K562 (cell line): ENCODE measurements around the gene MRGPRE.

Experiments
- CTCF ChIP-seq, 3 experiments: IDR thresholded peaks in 2 of 3; conservative IDR thresholded peaks in 1 of 3; 2 replicates each; pipeline ENCODE4 v1.5.1; 2011 to 2012; ENCODE audit warnings: low read length in 3 of 3, mild to moderate bottlenecking in 3 of 3, control low read depth in 2 of 3, improper control_type of control experiment in 1 of 3, inconsistent platforms in 1 of 3, low read depth in 1 of 3, mixed read lengths in 1 of 3, moderate library complexity in 1 of 3; ENCODE audit not compliant: insufficient read depth in 2 of 3
- USF1 ChIP-seq: sonication (generic); formaldehyde crosslinking; IDR thresholded peaks from 2 replicates; pipeline ENCODE4 v1.9.0; 2022; ENCODE audit warnings: mild to moderate bottlenecking, missing genetic modification reagents
- TF ChIP-seq, protein P1 (sequence below), 2 experiments: fragments of 450-650 bp; formaldehyde crosslinking in 1 of 2; IDR thresholded peaks; 2 replicates each; pipeline versions ENCODE4 v1.4.0 to v1.6.1; 2014 to 2020; ENCODE audit warnings: mild to moderate bottlenecking in 2 of 2, borderline replicate concordance in 1 of 2, low read depth in 1 of 2
- TF ChIP-seq, protein P2 (sequence below): fragments of 250-450 bp; sonication (Bioruptor Pico); IDR thresholded peaks from 2 replicates; pipeline ENCODE4 v1.5.0; 2020; ENCODE audit warnings: mild to moderate bottlenecking, borderline replicate concordance
- TF ChIP-seq, protein P3 (sequence below): sonication (generic); formaldehyde crosslinking; IDR thresholded peaks from 2 replicates; pipeline ENCODE4 v1.8.1; 2023; ENCODE audit warnings: mild to moderate bottlenecking, missing genetic modification reagents

DNA sequence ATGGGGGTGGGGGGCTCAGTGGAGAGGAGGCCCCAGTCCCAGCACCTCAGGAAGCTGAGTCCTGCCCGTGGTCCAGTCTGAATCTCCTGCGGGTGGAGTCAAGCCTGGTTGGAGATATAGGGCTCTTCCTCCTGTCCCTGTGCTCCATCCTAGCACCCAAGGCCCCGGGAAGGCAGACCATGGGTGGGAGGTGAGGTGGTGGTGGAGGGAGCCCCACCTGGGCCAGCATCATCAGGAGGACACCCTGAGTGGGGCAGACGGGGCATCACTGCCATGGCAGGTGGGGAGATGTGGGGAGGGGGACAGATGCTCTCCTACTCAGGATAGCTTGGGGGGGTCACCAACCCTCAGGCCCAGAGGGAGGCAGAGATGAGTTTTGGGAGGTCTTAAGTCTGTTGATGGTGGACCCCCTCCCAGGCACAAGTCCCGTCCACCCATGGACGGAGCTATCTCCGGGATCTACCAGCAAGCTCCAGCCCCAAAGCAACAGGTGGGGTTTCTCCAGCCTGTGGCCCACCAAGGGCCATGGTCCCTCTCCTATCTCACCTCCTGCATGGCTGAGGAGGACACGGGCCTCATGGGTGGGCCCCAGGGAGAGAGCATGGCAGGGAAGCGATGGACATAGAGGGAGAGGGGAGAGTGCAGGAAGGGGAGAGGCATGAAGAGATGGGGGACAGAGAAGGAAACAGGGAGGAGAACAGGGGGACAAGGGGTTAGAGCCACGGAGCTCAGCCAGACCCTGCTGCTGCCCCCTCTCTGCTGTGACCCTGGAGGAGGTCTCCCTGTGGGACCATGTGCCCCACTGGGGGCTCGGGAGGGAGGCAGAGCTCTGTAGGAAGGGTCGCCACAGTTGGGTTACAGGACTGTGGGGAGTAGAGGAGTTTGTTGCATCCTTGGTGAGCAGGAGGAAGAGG lies 1.3 kb downstream of the MRGPRE start:
- TF ChIP-seq CTCF (IDR thresholded peaks at IDR 0.05 in 2 of 3, conservative IDR thresholded peaks at IDR 0.05 in 1 of 3; ENCODE audit: insufficient read depth in 2 of 3, low read depth in 1 of 3, low read length in 3 of 3) (no peak), USF1 (no peak)
- TF ChIP-seq, protein P1, sequence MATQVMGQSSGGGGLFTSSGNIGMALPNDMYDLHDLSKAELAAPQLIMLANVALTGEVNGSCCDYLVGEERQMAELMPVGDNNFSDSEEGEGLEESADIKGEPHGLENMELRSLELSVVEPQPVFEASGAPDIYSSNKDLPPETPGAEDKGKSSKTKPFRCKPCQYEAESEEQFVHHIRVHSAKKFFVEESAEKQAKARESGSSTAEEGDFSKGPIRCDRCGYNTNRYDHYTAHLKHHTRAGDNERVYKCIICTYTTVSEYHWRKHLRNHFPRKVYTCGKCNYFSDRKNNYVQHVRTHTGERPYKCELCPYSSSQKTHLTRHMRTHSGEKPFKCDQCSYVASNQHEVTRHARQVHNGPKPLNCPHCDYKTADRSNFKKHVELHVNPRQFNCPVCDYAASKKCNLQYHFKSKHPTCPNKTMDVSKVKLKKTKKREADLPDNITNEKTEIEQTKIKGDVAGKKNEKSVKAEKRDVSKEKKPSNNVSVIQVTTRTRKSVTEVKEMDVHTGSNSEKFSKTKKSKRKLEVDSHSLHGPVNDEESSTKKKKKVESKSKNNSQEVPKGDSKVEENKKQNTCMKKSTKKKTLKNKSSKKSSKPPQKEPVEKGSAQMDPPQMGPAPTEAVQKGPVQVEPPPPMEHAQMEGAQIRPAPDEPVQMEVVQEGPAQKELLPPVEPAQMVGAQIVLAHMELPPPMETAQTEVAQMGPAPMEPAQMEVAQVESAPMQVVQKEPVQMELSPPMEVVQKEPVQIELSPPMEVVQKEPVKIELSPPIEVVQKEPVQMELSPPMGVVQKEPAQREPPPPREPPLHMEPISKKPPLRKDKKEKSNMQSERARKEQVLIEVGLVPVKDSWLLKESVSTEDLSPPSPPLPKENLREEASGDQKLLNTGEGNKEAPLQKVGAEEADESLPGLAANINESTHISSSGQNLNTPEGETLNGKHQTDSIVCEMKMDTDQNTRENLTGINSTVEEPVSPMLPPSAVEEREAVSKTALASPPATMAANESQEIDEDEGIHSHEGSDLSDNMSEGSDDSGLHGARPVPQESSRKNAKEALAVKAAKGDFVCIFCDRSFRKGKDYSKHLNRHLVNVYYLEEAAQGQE (IDR thresholded peaks at IDR 0.05; ENCODE audit: borderline replicate concordance), result no peak
- TF ChIP-seq, protein P1 (CRISPR knock-in tag; IDR thresholded peaks at IDR 0.05; ENCODE audit: low read depth), result no peak
- TF ChIP-seq, protein P2, sequence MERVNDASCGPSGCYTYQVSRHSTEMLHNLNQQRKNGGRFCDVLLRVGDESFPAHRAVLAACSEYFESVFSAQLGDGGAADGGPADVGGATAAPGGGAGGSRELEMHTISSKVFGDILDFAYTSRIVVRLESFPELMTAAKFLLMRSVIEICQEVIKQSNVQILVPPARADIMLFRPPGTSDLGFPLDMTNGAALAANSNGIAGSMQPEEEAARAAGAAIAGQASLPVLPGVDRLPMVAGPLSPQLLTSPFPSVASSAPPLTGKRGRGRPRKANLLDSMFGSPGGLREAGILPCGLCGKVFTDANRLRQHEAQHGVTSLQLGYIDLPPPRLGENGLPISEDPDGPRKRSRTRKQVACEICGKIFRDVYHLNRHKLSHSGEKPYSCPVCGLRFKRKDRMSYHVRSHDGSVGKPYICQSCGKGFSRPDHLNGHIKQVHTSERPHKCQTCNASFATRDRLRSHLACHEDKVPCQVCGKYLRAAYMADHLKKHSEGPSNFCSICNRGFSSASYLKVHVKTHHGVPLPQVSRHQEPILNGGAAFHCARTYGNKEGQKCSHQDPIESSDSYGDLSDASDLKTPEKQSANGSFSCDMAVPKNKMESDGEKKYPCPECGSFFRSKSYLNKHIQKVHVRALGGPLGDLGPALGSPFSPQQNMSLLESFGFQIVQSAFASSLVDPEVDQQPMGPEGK (CRISPR knock-in tag), result no peak
- TF ChIP-seq, protein P3, sequence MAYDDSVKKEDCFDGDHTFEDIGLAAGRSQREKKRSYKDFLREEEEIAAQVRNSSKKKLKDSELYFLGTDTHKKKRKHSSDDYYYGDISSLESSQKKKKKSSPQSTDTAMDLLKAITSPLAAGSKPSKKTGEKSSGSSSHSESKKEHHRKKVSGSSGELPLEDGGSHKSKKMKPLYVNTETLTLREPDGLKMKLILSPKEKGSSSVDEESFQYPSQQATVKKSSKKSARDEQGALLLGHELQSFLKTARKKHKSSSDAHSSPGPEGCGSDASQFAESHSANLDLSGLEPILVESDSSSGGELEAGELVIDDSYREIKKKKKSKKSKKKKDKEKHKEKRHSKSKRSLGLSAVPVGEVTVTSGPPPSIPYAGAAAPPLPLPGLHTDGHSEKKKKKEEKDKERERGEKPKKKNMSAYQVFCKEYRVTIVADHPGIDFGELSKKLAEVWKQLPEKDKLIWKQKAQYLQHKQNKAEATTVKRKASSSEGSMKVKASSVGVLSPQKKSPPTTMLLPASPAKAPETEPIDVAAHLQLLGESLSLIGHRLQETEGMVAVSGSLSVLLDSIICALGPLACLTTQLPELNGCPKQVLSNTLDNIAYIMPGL (CRISPR knock-in tag), result no peak
